Endothelial cell of umbilical vein (primary cell): ENCODE data around the gene ABCC5. TPM values are rescaled to one million over a fixed set of nuclear protein-coding genes. Genes with fewer than 3 reads are reported as not detected.

ENCODE experiments used
- BruUV-seq: library from RNA; stranded (reverse); fragments of 400-500 nt; replicated peaks from 2 replicates; lab custom pipeline; 2021; lab: Mats Ljungman, UMichigan
- CTCF ChIA-PET: fragments of 300-600, 350-600 bp; sonication (Branson Sonifier 250); formaldehyde crosslinking; loops from one replicate; lab custom pipeline; 2021; ENCODE audit warnings: antibody characterized with exemption, inconsistent platforms; lab: Charles Lee
- POLR2A ChIA-PET: fragments of 300-600, 350-600 bp; sonication (Branson Sonifier 250); formaldehyde crosslinking; loops from one replicate; lab custom pipeline; 2021; ENCODE audit warnings: antibody characterized with exemption, inconsistent platforms; lab: Charles Lee
- DNase-seq: peaks from one replicate; pipeline ENCODE4 v3.0.0-alpha.2; 2011; ENCODE audit warnings: low read depth, low spot score
- FAIRE-seq: peaks from 2 replicates; lab custom pipeline; 2011; peaks lifted over from hg19 to GRCh38; lab: Jason Lieb, UNC
- H2AFZ ChIP-seq: 2 replicates; pipeline ENCODE4 v1.6.0; 2012; ENCODE audit warnings: low read depth, low read length, control low read depth, inconsistent platforms
- H3K27ac ChIP-seq: 2 replicates; pipeline ENCODE4 v1.5.1; 2011; ENCODE audit warnings: low read depth, mild to moderate bottlenecking, control low read depth, low read length, moderate library complexity; ENCODE audit not compliant: insufficient read depth
- H3K27me3 ChIP-seq, 2 experiments: 2 replicates each; pipeline versions ENCODE4 v1.6.0 to v1.6.1; 2011; ENCODE audit warnings: low read length in 2 of 2, mixed read lengths in 1 of 2; ENCODE audit not compliant: control insufficient read depth in 2 of 2, insufficient read depth in 2 of 2
- H3K36me3 ChIP-seq, 2 experiments: 2 replicates in 1 of 2; 3 replicates in 1 of 2; pipeline ENCODE4 v1.5.1; 2011; ENCODE audit warnings: low read length in 2 of 2, mild to moderate bottlenecking in 1 of 2, moderate library complexity in 1 of 2; ENCODE audit not compliant: control insufficient read depth in 2 of 2, insufficient read depth in 2 of 2; ENCODE audit errors: extremely low read depth in 1 of 2
- H3K4me1 ChIP-seq: 3 replicates; pipeline ENCODE4 v1.5.1; 2011; ENCODE audit warnings: mild to moderate bottlenecking, low read length; ENCODE audit not compliant: control insufficient read depth, insufficient read depth; ENCODE audit errors: extremely low read depth
- H3K4me2 ChIP-seq: 2 replicates; pipeline ENCODE4 v1.6.1; 2011; ENCODE audit warnings: low read length, control low read depth, mixed read lengths; ENCODE audit not compliant: insufficient read depth
- H3K4me3 ChIP-seq, 3 experiments: fragments of 200-600 bp in 1 of 3; sonication (generic), shearing (Covaris generic) in 1 of 3; replicated peaks in 1 of 3; 2 replicates each; pipeline ENCODE4 v1.5.1; 2011 to 2016; ENCODE audit warnings: control low read depth in 3 of 3, low read length in 3 of 3, mild to moderate bottlenecking in 2 of 3, inconsistent platforms in 1 of 3, low read depth in 1 of 3, moderate library complexity in 1 of 3; ENCODE audit not compliant: insufficient read depth in 1 of 3
- H3K79me2 ChIP-seq: 2 replicates; pipeline ENCODE4 v1.6.0; 2012; ENCODE audit warnings: low read length, inconsistent platforms; ENCODE audit not compliant: control insufficient read depth, insufficient read depth
- H3K9ac ChIP-seq: replicated peaks from 2 replicates; pipeline ENCODE3; 2011; ENCODE audit warnings: low read length, control low read depth; ENCODE audit not compliant: insufficient read depth; ENCODE audit errors: extremely low read depth
- H3K9me1 ChIP-seq: replicated peaks from 3 replicates; pipeline ENCODE4 v1.6.0; 2011; ENCODE audit warnings: mild to moderate bottlenecking, low read length; ENCODE audit not compliant: control insufficient read depth, insufficient read depth; ENCODE audit errors: extremely low read depth
- H3K9me3 ChIP-seq: replicated peaks from 2 replicates; pipeline ENCODE4 v1.5.1; 2012; ENCODE audit warnings: low read length, inconsistent platforms; ENCODE audit not compliant: control insufficient read depth, insufficient read depth
- H4K20me1 ChIP-seq: replicated peaks from 2 replicates; pipeline ENCODE3; 2011; ENCODE audit warnings: mild to moderate bottlenecking, low read length; ENCODE audit not compliant: control insufficient read depth, insufficient read depth; ENCODE audit errors: extremely low read depth
- CTCF ChIP-seq, 2 donors: IDR thresholded peaks; 1 replicate in 1 of 2; 2 replicates in 1 of 2; pipeline ENCODE4 v1.5.1; 2011; ENCODE audit warnings: low read length in 2 of 2, mild to moderate bottlenecking in 2 of 2, moderate library complexity in 2 of 2, control low read depth in 1 of 2, inconsistent platforms in 1 of 2, low read depth in 1 of 2; ENCODE audit not compliant: insufficient read depth in 1 of 2; ENCODE audit errors: extremely low read depth in 1 of 2
- EZH2 ChIP-seq: IDR thresholded peaks from 2 replicates; pipeline ENCODE4 v1.6.1; 2012; ENCODE audit warnings: borderline replicate concordance, low read depth, mild to moderate bottlenecking, moderate library complexity, low read length, inconsistent platforms; ENCODE audit not compliant: severe bottlenecking
- FOS ChIP-seq: IDR thresholded peaks from 2 replicates; pipeline ENCODE4 v1.6.1; 2011; ENCODE audit warnings: mild to moderate bottlenecking, low read length, moderate library complexity, borderline replicate concordance; ENCODE audit not compliant: insufficient read depth
- GATA2 ChIP-seq: IDR thresholded peaks from 2 replicates; pipeline ENCODE4 v1.7.0; 2011; ENCODE audit warnings: low read depth, mild to moderate bottlenecking, moderate library complexity, mixed read lengths, low read length; ENCODE audit not compliant: insufficient read length, insufficient read depth
- JUN ChIP-seq: IDR thresholded peaks from 2 replicates; pipeline ENCODE4 v1.6.1; 2011; ENCODE audit warnings: borderline replicate concordance, low read depth; ENCODE audit not compliant: insufficient read length, insufficient read depth
- MAX ChIP-seq: IDR thresholded peaks from 2 replicates; pipeline ENCODE4 v1.6.1; 2011; ENCODE audit not compliant: insufficient read depth, insufficient read length
- MYC ChIP-seq: IDR thresholded peaks from one replicate; pipeline ENCODE4 v1.6.1; 2011; ENCODE audit warnings: mild to moderate bottlenecking, low read depth, low read length
- POLR2A ChIP-seq: IDR thresholded peaks from 2 replicates; pipeline ENCODE4 v1.6.1; 2012; ENCODE audit warnings: low read depth, mild to moderate bottlenecking, control low read depth, low read length
- POLR2AphosphoS5 ChIP-seq: IDR thresholded peaks from 2 replicates; pipeline ENCODE4 v1.6.1; 2012; ENCODE audit warnings: low read depth, mild to moderate bottlenecking, control low read depth, low read length, moderate library complexity; ENCODE audit not compliant: insufficient read depth
- dilution Hi-C: fragments of 300-500 bp; cut with MboI; formaldehyde crosslinking; loops from one replicate; pipeline ENCODE4 v1.15.0; 2019; ENCODE audit warnings: low sequenced_read_pairs; ENCODE audit not compliant: extremely low pct_ligation_motif_present
- intact Hi-C: fragments of 100-400 bp; cut with micrococcal nuclease; formaldehyde crosslinking; loops from one replicate; pipeline ENCODE4 v1.10.0; 2022
- polyA plus RNA-seq, 4 experiments: library from polyadenylated mRNA; depleted of rRNA in 3 of 4; stranded (reverse) in 3 of 4; unstranded in 1 of 4; fragments of >200 nt; gene quantifications; 2 replicates each; pipeline versions ENCODE4 v1.2.1 to v1.2.3, GENCODE V29; 2011 to 2012; ENCODE audit warnings: missing spikeins in 1 of 4
- total RNA-seq: library from RNA; stranded (reverse); gene quantifications from 2 replicates; pipeline ENCODE4 v1.2.3, GENCODE V29; 2021

The ABCC5 gene
- total and polyA plus RNA-seq, 2 donors (not counting 3 experiments of a cell fraction or from before 2014, with no cell fraction given): 22.5 to 24.6 TPM

GRCh38 chr3:183980403-183980802 lies 37.3 kb downstream of the ABCC5 start:
- FAIRE-seq (no peak), DNase-seq (no peak)
- no TSS peak for BruUV-seq
- H3K4me3 ChIP-seq: no peak overlapping the region
- no peak overlapping the region for H3K27ac ChIP-seq
- peaks cover 2 to 7% of the 10 kb centered on the region in 2 experiments for H3K36me3 ChIP-seq
- no peaks in the 10 kb centered on the region for H3K9me1 ChIP-seq
- intact Hi-C loops (no loop called here), dilution Hi-C loops (no loop called here)
- H4K20me1 ChIP-seq: no peaks in the 10 kb centered on the region
- no peak for TF ChIP-seq EZH2
- no peak for TF ChIP-seq MYC
- TF ChIP-seq MAX: no peak
- no peak for TF ChIP-seq POLR2A
- TF ChIP-seq JUN: no peak
- TF ChIP-seq CTCF (IDR thresholded peaks at IDR 0.05; ENCODE audit: extremely low read depth in 1 of 2, insufficient read depth in 1 of 2, low read depth in 1 of 2, low read length in 2 of 2): no peak
- no peak for TF ChIP-seq FOS
- no peak for TF ChIP-seq GATA2
- no peak for TF ChIP-seq POLR2AphosphoS5
- H3K4me1 ChIP-seq: no peaks in the 10 kb centered on the region
- H3K9me3 ChIP-seq: no peaks in the 10 kb centered on the region
- ChIA-PET POLR2A (no interaction called here), CTCF (no interaction called here)
- no peaks in the 10 kb centered on the region for H3K27me3 ChIP-seq
- no peak overlapping the region for H3K4me2 ChIP-seq
- no peak overlapping the region for H3K9ac ChIP-seq
- no peak overlapping the region for H2AFZ ChIP-seq
- H3K79me2 ChIP-seq: no peaks in the 10 kb centered on the region
